ENCODE data around the gene SLC6A9.

- TF ChIP-seq CTCF (IDR thresholded peaks at IDR 0.05) (no peak), POLR2AphosphoS5 (IDR thresholded peaks at IDR 0.05; ENCODE audit: low read depth, low read length) (no peak), TCF7L2 (IDR thresholded peaks at IDR 0.05; ENCODE audit: low read depth, low read length) (no peak)
Observed at GRCh38 chr1:44013949-44014348, 17.3 kb downstream of the SLC6A9 start.

All from Panc1 (cell line).